SK-N-SH (cell line): ENCODE results near the gene RABGAP1L. TPM values are rescaled to one million over a fixed set of nuclear protein-coding genes. Genes with fewer than 3 reads are reported as not detected.

Experiments used
- CTCF ChIA-PET: fragments of 300-600, 350-600 bp; formaldehyde crosslinking; extraction: SDS; loops from one replicate; lab custom pipeline; 2021; lab: Yijun Ruan, JAX
- POLR2A ChIA-PET: fragments of 350-600 bp; sonication (Branson Sonifier 250); formaldehyde crosslinking; extraction: SDS; loops from one replicate; lab custom pipeline; 2020; ENCODE audit warnings: antibody characterized with exemption, inconsistent platforms; lab: Yijun Ruan, JAX
- DNase-seq: peaks from one replicate; pipeline ENCODE4 v3.0.0; 2012
- H2AFZ ChIP-seq: fragments of 200-600 bp; sonication (generic); 2 replicates; pipeline ENCODE4 v1.8.1; 2016; ENCODE audit warnings: antibody characterized with exemption, mild to moderate bottlenecking, low read depth
- H3F3A ChIP-seq: fragments of 200-600 bp; sonication (generic); replicated peaks from 2 replicates; pipeline ENCODE3; 2016; ENCODE audit warnings: antibody characterized with exemption, mild to moderate bottlenecking; ENCODE audit not compliant: insufficient read depth
- H3K27ac ChIP-seq, 2 experiments: fragments of 200-500 bp in 1 of 2; fragments of 200-600 bp in 1 of 2; sonication (Bioruptor generic) in 1 of 2; sonication (generic), shearing (Covaris generic) in 1 of 2; 2 replicates each; pipeline versions ENCODE4 v1.5.1 to v1.6.1; 2014 to 2016; ENCODE audit warnings: low read depth in 2 of 2, inconsistent platforms in 1 of 2, low read length in 1 of 2, mild to moderate bottlenecking in 1 of 2, mixed read lengths in 1 of 2
- H3K27me3 ChIP-seq: fragments of 200-600 bp; sonication (generic), shearing (Covaris generic); 2 replicates; pipeline ENCODE4 v1.6.1; 2016; ENCODE audit warnings: mixed run types; ENCODE audit not compliant: insufficient read depth
- H3K36me3 ChIP-seq, 2 experiments: fragments of 200-500 bp in 1 of 2; fragments of 200-600 bp in 1 of 2; sonication (Bioruptor generic) in 1 of 2; sonication (generic) in 1 of 2; replicated peaks in 1 of 2; 2 replicates each; pipeline versions ENCODE3 to v1.5.1; 2014 to 2016; ENCODE audit warnings: low read length in 1 of 2, mild to moderate bottlenecking in 1 of 2; ENCODE audit not compliant: insufficient read depth in 2 of 2, control insufficient read depth in 1 of 2
- H3K4me1 ChIP-seq, 2 experiments: fragments of 200-500 bp in 1 of 2; fragments of 200-600 bp in 1 of 2; sonication (Bioruptor generic) in 1 of 2; sonication (generic), shearing (Covaris generic) in 1 of 2; 2 replicates each; pipeline versions ENCODE4 v1.5.1 to v1.6.1; 2014 to 2016; ENCODE audit warnings: low read depth in 1 of 2, low read length in 1 of 2, mixed run types in 1 of 2; ENCODE audit not compliant: insufficient read depth in 2 of 2, control insufficient read depth in 1 of 2
- H3K4me2 ChIP-seq: fragments of 200-600 bp; sonication (generic), shearing (Covaris generic); 2 replicates; pipeline ENCODE4 v1.6.1; 2017; ENCODE audit warnings: mixed run types
- H3K4me3 ChIP-seq, 2 experiments: fragments of 200-500 bp in 1 of 2; fragments of 200-600 bp in 1 of 2; sonication (Bioruptor generic) in 1 of 2; sonication (generic), shearing (Covaris generic) in 1 of 2; 2 replicates each; pipeline versions ENCODE4 v1.5.1 to v1.8.1; 2014 to 2016; ENCODE audit warnings: low read depth in 2 of 2, inconsistent platforms in 1 of 2, low read length in 1 of 2, mild to moderate bottlenecking in 1 of 2, mixed read lengths in 1 of 2, moderate library complexity in 1 of 2
- H3K79me2 ChIP-seq: fragments of 200-600 bp; sonication (generic); 2 replicates; pipeline ENCODE4 v1.8.1; 2017; ENCODE audit warnings: mild to moderate bottlenecking; ENCODE audit not compliant: insufficient read depth
- H3K9ac ChIP-seq: fragments of 200-600 bp; sonication (generic); 2 replicates; pipeline ENCODE4 v1.6.1; 2017; ENCODE audit warnings: mixed run types
- H3K9me2 ChIP-seq: fragments of 200-600 bp; sonication (generic); 2 replicates; pipeline ENCODE4 v1.6.1; 2017; ENCODE audit warnings: mixed run types
- H3K9me3 ChIP-seq: fragments of 200-600 bp; sonication (generic); 2 replicates; pipeline ENCODE4 v1.6.1; 2017; ENCODE audit warnings: mixed run types, mild to moderate bottlenecking, moderate library complexity
- H4K20me1 ChIP-seq: fragments of 200-600 bp; sonication (generic); 2 replicates; pipeline ENCODE4 v1.6.1; 2017; ENCODE audit warnings: mild to moderate bottlenecking, mixed run types; ENCODE audit not compliant: insufficient read depth
- EP300 ChIP-seq, 2 experiments: IDR thresholded peaks; 2 replicates each; pipeline versions ENCODE4 v1.4.0 to v1.6.1; 2012; ENCODE audit warnings: borderline replicate concordance in 1 of 2, low read depth in 1 of 2, low read length in 1 of 2
- FOSL2 ChIP-seq: IDR thresholded peaks from 2 replicates; pipeline ENCODE4 v1.4.0; 2012; ENCODE audit warnings: low read depth, mild to moderate bottlenecking, moderate library complexity, borderline replicate concordance
- GABPA ChIP-seq: IDR thresholded peaks from 2 replicates; pipeline ENCODE4 v1.4.0; 2012; ENCODE audit warnings: low read depth, mild to moderate bottlenecking
- IRF3 ChIP-seq: fragments of 150-350 bp; IDR thresholded peaks from 2 replicates; pipeline ENCODE4 v1.6.1; 2016; ENCODE audit warnings: mild to moderate bottlenecking, low read depth, low read length
- MEF2A ChIP-seq: IDR thresholded peaks from 2 replicates; pipeline ENCODE4 v1.4.0; 2012; ENCODE audit warnings: low read depth, borderline replicate concordance
- RCOR1 ChIP-seq: fragments of 150-350 bp; IDR thresholded peaks from 2 replicates; pipeline ENCODE4 v1.6.1; 2017; ENCODE audit warnings: antibody characterized with exemption, low read length
- SIN3A ChIP-seq: IDR thresholded peaks from 2 replicates; pipeline ENCODE4 v1.6.1; 2012; ENCODE audit warnings: low read depth, mild to moderate bottlenecking, low read length, moderate library complexity, borderline replicate concordance
- SMC3 ChIP-seq: IDR thresholded peaks from 2 replicates; pipeline ENCODE4 v1.6.1; 2012; ENCODE audit warnings: low read depth, low read length, improper control_type of control experiment
- TAF1 ChIP-seq: IDR thresholded peaks from 2 replicates; pipeline ENCODE4 v1.6.1; 2012; ENCODE audit warnings: low read depth, mild to moderate bottlenecking, low read length, moderate library complexity, borderline replicate concordance
- TCF12 ChIP-seq: IDR thresholded peaks from 2 replicates; pipeline ENCODE4 v1.4.0; 2012
- USF2 ChIP-seq: fragments of 150-350 bp; IDR thresholded peaks from 2 replicates; pipeline ENCODE4 v1.6.1; 2017; ENCODE audit warnings: antibody characterized with exemption, low read length, low read depth, borderline replicate concordance
- YY1 ChIP-seq: IDR thresholded peaks from 2 replicates; pipeline ENCODE4 v1.4.0; 2012; ENCODE audit warnings: low read depth, mild to moderate bottlenecking
- WGBS: methylation state at CpG from one replicate; pipeline ENCODE4 v1.1.6; 2017; ENCODE audit warnings: low lambda C conversion rate; 5-methylcytosine and 5-hydroxymethylcytosine counted together
- polyA plus RNA-seq, 3 experiments: library from polyadenylated mRNA; depleted of rRNA; stranded (reverse); fragments of >200 nt; gene quantifications; 2 replicates each; pipeline ENCODE4 v1.2.3, GENCODE V29; 2012

The RABGAP1L gene
- polyA plus RNA-seq, 1 of the 3 experiments (the other 2 are of a cell fraction), result 7.2 TPM

DNA sequence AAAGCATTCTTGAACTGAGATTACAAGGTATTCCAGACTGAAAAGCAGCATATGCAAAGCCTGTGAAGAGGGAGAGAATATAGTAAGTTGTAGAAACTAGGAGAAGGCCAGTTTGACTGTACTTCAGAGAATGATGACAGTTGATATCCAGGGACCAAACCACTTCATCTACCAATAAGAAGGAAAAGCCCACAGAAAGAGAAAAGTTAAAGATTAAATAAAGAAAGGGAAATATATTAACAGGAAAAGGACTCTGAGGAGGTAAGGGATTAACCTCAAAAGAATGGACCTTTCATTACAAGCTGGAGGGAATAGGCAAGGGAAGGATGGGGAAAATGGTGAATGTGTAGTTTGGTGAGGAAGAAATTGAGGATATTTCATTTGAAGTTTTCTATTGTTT, 660.3 kb downstream of the RABGAP1L start:
- H3K4me3 ChIP-seq, result no peak overlapping the region
- H3K9ac ChIP-seq, result no peak overlapping the region
- no peaks in the 10 kb centered on the region for H3K9me2 ChIP-seq
- no peak overlapping the region for H3K4me2 ChIP-seq
- H3K4me1 ChIP-seq, result peaks cover 0 to 7% of the 10 kb centered on the region in 2 experiments; a peak in 1 of 4 replicates
- CTCF ChIA-PET, result no interaction called here
- no peak for DNase-seq
- TF ChIP-seq RCOR1 (no peak), USF2 (no peak), SIN3A (no peak), FOSL2 (no peak), TCF12 (no peak), IRF3 (no peak)
- peaks cover 4% of the 10 kb centered on the region for H3F3A ChIP-seq
- H4K20me1 ChIP-seq, result no peaks in the 10 kb centered on the region
- no peaks in the 10 kb centered on the region for H3K79me2 ChIP-seq
- POLR2A ChIA-PET, result no interaction called here
- no peaks in the 10 kb centered on the region for H3K27me3 ChIP-seq
- no peak overlapping the region for H3K27ac ChIP-seq
- H2AFZ ChIP-seq, result no peak overlapping the region
- no peaks in the 10 kb centered on the region for H3K36me3 ChIP-seq
- H3K9me3 ChIP-seq, result no peaks in the 10 kb centered on the region

DNA sequence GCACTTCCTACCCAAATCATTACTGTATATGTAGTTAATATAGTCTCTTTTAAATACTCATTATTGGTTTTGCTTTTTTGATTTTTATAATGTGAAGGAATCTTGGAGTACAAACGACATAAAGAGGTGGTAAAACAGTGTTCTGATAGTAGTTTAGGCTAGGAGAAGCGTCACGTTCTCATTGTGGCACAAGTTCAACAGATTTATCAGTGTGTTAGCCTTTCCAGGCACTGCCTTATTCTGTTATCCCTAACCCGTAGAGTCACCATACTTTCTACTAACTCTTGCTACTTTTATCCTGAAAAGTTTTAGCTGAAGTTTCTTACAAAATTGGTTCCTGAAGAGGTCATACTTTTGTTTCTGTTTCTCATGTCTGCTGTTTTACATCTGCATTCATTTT, 665.8 kb downstream of the RABGAP1L start:
- Histone ChIP-seq H2AFZ (no peak overlapping the region), H3K27ac (no peak overlapping the region), H4K20me1 (no peaks in the 10 kb centered on the region), H3K4me1 (no peaks in the 10 kb centered on the region), H3K4me3 (no peak overlapping the region), H3K79me2 (no peaks in the 10 kb centered on the region), H3K9ac (no peak overlapping the region), H3F3A (no peaks in the 10 kb centered on the region), H3K9me2 (no peaks in the 10 kb centered on the region), H3K27me3 (no peaks in the 10 kb centered on the region), H3K9me3 (no peaks in the 10 kb centered on the region), H3K4me2 (no peak overlapping the region), H3K36me3 (no peaks in the 10 kb centered on the region)
- POLR2A ChIA-PET, result no interaction called here
- DNase-seq, result no peak
- CTCF ChIA-PET, result no interaction called here
- 79% methylated on average over 4 of the region's 4 CpGs for WGBS
- TF ChIP-seq FOSL2, result no peak
- TF ChIP-seq SMC3, result no peak
- no peak for TF ChIP-seq MEF2A
- TF ChIP-seq RCOR1, result no peak
- no peak for TF ChIP-seq TAF1
- TF ChIP-seq YY1, result no peak
- no peak for TF ChIP-seq EP300 (IDR thresholded peaks at IDR 0.05; ENCODE audit: borderline replicate concordance in 1 of 2, low read depth in 1 of 2, low read length in 1 of 2)
- no peak for TF ChIP-seq GABPA
